HG03521 (cell line): ENCODE measurements around the gene NINL.

Experiments
- ATAC-seq: cut with Tn5 transposase; IDR thresholded peaks from one replicate; pipeline ENCODE4 v1.9.1; 2021; ENCODE audit warnings: mild to moderate bottlenecking, moderate library complexity; ENCODE audit not compliant: unreplicated experiment

The NINL gene

DNA sequence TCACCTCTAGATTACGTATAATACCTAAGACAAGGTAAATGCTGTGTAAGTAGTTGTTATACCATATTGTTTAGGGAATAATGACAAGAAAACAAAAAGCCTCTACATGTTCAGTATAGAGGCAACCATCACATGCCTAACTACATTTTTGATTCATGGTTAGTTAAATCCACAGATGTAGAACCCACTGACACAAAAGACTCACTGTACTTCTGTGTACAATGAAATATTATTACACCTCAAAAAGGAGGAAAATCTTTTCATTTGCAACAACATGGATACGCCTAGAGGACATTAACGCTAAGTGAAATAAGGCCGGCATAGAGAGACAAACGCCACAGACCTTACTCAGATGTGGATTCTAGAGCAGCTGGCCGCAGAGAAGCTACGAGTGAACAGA, 50.5 kb downstream of the NINL start:
- no peak for ATAC-seq

- no peak for ATAC-seq
These were observed 51.2 kb downstream of the NINL start for GRCh38 chr20:25533920-25534700.

DNA sequence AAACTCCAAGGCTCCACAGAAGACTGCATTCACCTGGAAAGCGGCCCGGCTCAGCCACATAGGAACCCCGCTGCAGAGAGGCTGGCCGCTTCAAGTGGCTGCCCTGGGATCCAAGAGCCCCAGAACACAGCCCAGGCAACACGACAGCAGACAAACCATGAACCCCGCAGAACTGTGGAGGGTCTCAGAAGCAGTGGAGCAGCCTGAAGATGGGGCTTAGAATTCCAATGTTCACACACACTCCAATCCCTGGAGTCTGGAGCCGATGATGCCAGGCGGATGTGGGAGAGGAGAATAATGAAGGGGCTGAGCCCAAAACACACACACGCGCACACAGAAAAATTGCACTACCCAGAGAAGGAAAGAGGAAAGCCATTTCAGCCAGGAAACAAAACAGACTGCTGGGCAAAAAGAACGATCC, 52.4 kb downstream of the NINL start:
- ATAC-seq, result no peak

- no peak for ATAC-seq
These were observed 53.1 kb downstream of the NINL start for GRCh38 chr20:25532015-25532751.

GRCh38 chr20:25529295-25529951, 55.9 kb downstream of the NINL start:
- ATAC-seq, result no peak

DNA sequence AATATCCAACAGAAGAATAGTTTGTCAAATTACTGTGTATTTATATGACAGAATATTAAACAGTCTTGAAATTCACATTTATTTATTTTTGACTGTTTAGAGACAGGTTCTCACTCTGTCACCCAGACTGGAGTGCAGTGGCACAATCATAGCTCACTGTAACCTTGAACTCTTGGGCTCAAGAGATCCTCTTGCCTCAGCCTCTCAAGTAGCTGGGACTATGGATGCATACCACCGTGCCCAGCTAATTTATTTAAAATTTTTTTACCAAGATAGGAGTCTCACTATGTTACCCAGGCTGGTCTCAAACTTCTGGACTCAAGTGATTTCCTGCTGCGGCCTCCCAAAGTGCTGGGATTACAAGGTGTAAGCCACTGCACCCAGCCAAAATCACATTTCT, 57.4 kb downstream of the NINL start:
- ATAC-seq, result no peak

GRCh38 chr20:25526446-25526845, 58.9 kb downstream of the NINL start:
- ATAC-seq, result no peak

- ATAC-seq, result no peak
These were observed 59.5 kb downstream of the NINL start for GRCh38 chr20:25525867-25526266.

GRCh38 chr20:25525295-25525694, 60.0 kb downstream of the NINL start:
- no peak for ATAC-seq

DNA sequence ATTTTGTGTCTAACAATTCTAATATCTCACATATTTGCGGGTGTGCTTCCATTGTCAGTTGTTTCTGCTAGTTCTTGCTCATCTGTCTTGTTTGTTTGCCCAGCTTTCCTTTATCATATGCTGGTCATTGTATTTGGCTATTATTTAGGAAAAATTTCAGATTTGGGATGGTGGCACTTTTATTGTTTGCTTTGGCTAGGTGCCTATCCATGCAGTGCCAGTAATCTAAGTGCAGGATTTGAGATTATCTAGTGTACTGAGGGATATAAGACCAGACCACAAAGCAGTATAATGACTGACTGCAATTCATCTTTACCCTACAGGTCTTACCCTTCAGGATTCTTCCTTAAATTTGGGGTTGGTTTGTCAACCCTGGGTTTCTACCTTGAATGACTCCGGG, 63.9 kb downstream of the NINL start:
- no peak for ATAC-seq

DNA sequence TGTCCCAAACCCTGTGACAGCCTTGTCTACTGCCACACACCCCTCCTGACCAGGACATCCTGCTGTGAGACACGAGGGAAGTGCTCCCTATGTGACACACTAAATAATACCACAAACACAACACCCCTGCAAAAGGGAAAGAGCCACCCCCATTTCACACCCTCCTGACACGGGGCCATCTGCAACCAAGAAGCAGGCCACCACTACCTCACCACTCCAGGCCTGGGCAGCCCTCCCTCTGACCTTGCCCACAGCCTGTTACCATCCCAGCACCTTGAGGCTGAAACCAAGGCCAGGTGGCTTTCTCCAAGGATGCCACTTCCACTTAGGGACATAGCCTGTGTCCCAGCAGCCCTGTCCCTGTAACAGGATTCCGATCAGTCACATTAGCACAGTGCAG, 68.2 kb downstream of the NINL start:
- ATAC-seq, result no peak

DNA sequence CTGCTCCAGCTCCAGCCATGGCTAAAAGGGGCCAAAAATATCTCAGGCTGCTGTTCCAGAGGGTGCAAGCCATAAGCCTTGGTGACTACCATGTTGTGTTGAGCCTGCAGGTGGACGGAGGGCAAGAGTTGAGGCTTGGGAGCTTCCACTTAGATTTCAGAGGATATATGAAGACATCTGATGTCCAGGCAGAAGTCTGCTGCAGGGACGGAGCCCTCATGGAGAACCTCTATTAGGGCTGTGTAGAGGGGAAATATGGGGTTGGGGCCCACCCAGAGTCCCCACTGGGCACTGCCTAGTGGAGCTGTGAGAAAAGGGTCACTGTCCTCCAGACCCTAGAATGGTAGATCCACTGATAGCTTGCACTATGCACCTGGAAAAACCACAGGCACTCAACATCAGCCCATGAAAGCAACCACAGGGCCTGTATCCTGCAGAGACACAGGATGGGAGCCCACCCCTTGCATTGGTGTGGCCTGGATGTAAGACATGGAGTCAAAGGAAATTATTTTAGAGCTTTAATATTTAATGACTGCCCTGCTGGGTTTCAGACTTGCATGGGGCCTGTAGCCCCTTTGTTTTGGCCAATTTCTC, 70.5 kb downstream of the NINL start:
- no peak for ATAC-seq

- ATAC-seq, result no peak
These were observed 71.1 kb downstream of the NINL start for GRCh38 chr20:25514195-25514594.

DNA sequence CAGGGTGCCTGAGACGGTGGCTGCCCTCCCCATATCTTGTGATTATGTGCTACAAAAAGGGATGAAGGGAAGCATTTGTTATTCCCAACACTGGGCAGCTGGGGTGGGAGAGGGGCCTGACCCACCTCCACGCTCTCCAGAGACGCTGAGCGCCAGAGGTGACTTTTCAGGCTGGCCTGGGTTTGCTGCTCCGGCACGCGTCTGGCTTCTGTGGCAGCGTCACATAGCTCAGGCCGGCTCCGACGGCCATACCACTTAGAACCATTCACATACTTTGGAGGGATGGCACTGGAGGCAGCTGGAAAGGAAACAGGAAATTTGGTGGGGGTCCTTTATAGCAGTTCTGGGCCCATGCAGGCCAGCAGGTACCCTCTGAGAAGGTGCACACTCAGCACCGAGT, 72.6 kb downstream of the NINL start:
- ATAC-seq, result no peak

- no peak for ATAC-seq
These were observed 74.1 kb downstream of the NINL start for GRCh38 chr20:25511183-25511582.

DNA sequence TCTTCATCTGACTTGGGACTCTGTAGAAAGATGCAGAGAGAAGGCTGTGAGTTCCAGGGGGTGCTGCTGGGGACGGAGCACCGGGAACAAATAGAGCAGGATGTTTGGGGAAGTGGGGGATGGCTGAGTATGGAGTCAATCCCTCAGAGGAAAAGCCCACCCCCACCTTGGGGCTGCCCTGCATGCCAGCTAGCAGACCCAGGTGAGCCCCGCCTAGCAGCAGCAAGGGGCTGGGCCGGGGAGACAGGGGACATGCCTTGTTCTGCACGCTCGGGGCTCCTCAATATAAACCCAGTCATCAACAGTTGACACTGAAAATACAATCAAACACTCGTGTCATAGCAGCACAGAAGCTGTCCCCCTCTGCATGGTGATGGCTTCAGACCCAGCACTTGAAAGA, 74.6 kb downstream of the NINL start:
- no peak for ATAC-seq

- ATAC-seq, result no peak
These were observed 75.1 kb downstream of the NINL start for GRCh38 chr20:25510202-25510601.

DNA sequence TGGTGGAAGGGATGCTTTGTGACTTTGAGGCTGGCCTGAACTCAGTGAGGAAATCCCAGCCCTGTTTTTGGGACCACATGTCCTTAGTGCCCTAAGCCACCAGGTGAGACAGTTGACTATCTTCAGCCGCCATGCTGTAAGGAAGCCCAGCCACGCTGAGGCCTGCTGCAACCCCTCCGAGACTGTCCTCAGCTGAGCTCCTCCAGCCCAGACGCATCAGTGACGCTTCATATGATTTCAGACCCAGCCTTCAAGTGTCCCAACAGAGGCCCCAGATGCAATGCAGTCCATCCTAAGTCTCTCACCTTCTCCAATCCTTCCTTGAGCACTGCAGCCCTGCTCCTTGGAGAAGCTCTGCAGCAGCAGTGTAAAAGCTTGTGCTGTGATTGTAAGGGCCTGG, 76.2 kb downstream of the NINL start:
- ATAC-seq, result no peak

GRCh38 chr20:25508083-25508770, 77.1 kb downstream of the NINL start:
- no peak for ATAC-seq

DNA sequence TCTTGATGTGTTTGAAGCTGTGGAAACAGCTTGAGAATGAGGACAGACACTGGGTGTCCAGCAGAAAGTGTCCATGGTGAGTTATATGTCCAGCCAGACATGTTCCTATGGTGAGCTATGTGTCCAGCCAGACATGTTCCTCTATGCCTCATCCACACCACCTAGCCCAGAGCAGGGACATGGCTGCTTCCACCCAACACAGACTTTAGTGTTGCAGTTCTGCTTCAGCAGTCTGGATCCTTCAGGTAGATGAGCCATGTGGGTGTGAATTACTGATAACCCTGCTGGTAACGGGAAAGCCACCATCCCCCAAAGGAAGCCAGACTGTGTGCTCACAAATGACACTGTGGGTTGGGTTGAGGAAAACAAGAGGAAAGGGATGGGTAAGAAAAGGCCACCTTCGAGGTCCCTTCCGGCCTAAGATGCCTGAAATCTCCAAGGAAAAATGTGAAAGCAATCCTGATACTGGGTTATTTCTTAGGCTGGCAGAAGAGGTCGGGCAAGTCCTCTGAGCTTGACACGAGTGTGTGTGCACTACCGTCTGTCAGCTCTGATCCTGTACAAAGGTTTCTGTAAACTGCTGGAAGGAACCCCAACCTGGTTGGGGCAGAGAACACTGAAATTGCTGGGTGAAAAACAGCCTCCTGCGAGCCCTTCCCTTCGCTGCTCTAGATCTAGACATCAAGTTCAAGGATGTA, 77.8 kb downstream of the NINL start:
- ATAC-seq, result no peak
